HG02763 (cell line): ENCODE results near the gene EGLN1.
"Not testable (repeated sequence)": the region's sequence is repeated elsewhere in the genome, so short reads cannot be mapped to it uniquely, and the experiment has no call there.

ENCODE experiments used
- ATAC-seq: cut with Tn5 transposase; IDR thresholded peaks from one replicate; pipeline ENCODE4 v1.9.1; 2021; ENCODE audit warnings: mild to moderate bottlenecking, moderate library complexity; ENCODE audit not compliant: unreplicated experiment

EGLN1 gene

DNA sequence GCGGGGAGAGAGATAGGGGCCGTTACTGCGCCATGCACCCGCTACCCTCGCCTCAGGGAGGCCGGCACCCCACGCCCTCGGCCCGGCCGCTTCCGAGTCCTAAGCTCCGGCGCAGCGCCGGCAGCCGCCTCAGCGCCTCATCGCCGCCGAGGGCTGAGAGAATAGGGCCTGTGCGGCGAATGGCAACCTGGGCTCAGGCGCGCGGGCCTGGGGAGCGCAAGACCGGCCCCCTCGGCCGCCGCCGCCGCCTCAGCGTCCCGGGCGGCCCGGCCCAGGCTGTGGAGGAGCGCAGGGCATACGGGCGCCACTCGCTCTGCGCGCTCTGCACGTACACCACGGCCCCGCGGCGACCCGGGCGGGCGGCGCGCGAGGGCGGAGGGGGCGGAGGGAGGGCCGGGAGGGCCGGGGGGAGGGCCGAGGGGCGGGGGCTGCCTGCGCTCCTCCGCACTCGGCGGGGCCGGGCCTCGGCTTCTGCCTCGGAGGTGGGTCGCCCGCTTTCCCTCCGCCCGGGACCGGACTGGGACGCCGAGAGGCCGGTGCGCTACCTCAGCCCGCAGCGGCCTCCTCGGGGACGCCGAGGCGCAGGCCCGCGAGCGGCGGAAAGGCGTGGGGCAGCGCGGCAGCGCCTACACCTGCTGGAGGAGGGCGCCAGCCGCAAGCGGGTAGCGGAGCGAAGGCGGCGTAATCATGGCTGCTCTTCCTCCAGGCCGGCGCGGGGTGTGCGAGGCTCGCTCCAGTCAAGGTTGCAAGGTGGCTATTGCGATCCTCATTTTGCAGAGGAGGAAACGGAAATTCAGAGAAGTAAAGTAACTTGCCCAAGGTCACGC is at the start of gene EGLN1:
Gene EGLN1 (minus strand): TSS at position 317 of the 827 bp plus-strand sequence. CDS start 399 bp downstream, outside the sequence.
- ATAC-seq, result peak; percentile 80

DNA sequence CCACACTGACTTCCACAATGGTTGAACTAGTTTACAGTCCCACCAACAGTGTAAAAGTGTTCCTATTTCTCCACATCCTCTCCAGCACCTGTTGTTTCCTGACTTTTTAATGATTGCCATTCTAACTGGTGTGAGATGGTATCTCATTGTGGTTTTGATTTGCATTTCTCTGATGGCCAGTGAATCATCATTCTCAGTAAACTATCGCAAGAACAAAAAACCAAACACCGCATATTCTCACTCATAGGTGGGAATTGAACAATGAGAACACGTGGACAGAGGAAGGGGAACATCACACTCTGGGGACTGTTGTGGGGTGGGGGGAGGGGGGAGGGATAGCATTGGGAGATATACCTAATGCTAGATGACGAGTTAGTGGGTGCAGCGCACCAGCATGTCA is 49.4 kb upstream of the EGLN1 start:
- not testable (repeated sequence) for ATAC-seq

DNA sequence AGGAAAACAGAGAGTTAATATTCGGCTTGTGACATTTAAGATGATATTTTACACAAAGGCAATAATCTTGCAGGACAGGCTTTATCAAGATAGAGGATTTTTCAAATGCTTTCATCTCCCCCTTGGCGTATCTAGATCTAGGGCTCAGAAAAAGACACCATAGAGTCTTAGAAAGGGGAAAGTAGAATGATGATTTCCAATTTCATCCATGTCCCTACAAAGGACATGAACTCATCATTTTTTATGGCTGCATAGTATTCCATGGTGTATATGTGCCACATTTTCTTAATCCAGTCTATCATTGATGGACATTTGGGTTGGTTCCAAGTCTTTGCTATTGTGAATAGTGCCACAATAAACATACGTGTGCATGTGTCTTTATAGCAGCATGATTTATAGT is 48.9 kb upstream of the EGLN1 start:
- not testable (repeated sequence) for ATAC-seq

DNA sequence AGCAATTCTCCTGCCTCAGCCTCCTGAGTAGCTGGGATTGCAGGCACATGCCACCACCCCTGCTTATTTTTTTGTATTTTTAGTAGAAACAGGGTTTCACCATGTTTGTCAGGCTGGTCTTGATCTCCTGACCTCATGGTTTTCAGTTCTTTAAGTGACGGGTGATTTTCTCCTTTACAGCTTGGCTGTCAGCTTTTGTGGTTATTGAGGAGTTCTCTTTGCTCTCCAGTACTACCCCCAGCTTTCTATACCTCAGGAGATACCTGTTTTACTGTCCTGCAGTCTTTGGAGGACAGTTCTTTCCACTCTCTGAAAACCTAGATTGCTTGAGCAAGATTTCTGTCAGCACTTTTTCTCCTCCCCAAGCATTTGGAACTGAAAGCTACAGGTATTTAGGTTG is 45.9 kb upstream of the EGLN1 start:
- no peak for ATAC-seq

DNA sequence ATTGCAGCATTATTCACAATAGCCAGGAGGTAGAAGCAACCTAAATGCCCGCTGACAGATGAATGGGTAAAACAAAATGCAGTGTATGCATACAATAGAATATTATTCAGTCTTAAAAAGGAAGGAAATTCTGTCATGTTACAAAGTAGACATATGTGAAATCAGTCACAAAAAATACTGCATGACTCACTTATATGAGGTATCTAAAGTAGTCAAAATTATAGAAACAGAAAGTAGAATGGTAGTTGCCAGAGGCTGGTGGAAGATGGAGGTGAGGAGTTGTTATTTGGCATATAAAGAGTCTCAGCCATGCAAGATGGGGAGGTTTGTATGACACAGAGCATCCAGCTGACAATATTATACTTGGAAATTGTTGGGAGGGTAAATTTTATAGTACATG is 43.0 kb upstream of the EGLN1 start:
- ATAC-seq, result no peak

DNA sequence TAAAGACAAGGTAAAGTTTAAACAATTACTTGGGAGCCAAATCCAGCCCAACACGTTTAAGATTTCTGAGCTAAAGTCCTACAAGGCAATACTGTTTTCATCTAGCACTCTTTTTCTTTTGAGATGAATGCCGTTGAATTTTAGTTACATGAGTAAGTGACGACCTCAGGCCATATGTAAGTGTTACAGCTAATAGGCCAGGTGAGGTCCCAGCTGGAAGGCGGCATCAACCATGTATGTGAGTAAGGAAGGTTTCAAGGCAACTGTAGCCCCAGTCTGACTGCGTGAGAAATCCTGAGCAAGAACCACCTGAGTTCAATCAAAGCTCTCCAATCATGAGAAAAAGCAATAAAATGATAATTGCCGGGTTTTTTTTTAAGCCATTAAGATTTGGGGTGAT is 41.5 kb upstream of the EGLN1 start:
- ATAC-seq, result no peak

DNA sequence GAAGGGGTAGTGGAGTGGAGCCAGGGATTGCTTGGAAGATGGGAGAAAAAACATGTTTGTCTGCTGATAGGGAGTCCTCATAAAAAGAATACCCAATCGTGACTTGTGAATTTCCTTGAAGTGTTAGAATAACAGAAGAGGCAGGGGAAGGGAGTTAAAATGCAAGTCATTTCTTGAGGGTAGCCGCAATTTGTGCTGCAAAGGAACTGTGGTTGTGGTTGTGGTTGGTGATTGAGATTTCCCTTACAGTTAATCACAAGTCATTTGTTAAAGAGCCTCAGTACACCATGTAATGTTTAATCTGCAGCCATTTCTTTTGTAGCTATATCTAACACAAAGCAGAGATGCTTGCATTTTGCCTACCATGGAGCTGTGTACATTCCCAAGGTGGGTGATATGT is 38.5 kb upstream of the EGLN1 start:
- ATAC-seq, result peak; percentile 48

DNA sequence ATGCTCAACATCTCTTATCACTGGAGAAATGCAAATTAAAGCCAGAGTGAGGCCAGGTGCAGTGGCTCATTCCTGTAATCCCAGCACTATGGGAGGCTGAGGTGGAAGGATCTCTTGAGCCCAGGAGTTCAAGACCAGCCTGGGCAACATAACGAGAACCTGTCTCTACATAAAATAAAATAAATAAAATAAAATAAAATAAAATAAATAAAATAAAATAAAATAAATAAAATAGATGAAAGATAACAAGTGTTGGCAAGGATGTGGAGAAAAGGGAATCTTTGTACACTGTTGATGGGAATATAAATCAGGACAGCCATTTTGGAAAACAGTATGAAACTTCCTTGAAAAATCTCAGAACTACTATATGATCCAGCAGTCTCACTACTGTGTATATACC is 37.4 kb upstream of the EGLN1 start:
- ATAC-seq, result not testable (repeated sequence)

DNA sequence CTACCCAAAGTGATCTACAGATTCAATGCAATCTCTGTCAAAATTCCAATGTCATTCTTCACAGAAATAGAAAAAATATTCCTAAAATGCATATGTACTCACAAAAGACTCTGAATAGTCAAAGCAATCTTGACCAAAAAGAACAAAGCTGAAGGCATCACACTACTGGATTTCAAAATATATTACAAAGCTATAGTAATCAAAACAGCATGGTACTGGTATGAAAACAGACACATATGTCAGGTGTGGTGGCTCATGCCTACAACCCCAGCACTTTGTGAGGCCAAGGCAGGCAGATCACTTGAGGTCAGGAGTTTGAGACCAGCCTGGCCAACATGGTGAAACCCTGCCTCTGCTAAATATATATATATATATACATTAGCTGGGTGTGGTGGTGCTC is 35.9 kb upstream of the EGLN1 start:
- ATAC-seq, result not testable (repeated sequence)

DNA sequence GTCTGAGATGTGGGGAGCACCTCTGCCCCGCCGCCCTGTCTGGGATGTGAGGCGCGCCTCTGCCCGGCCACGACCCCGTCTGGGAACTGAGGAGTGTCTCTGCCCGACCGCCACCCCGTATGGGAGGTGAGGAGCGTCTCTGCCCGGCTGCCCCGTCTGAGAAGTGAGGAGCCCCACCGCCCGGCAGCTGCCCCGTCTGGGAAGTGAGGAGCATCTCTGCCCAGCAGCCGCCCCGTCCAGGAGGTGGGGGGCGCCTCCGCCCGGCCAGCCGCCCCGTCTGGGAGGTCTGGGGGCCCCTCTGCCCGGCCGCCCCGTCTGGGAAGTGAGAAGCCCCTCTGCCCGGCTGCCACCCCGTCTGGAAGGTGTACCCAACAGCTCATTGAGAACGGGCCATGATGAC is 32.0 kb upstream of the EGLN1 start:
- ATAC-seq, result not testable (repeated sequence)

DNA sequence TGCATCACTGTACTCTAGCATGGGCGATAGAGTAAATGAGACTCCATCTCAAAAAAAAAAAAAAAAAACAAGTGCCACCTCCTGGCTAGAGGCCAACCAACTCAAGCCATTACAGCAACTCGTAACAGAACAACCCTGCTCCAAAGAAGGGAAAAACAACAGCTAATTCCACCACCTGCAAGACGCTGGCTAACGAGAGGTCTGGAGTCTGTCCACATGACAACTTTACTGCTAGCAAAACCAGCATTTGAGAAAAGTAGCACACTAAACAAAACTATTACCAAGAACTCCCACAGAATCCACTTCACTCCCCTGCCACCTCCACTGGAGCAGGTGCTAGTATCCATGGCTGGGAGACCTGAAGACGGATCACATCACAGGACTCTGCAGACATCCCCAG is 24.1 kb upstream of the EGLN1 start:
- no peak for ATAC-seq

DNA sequence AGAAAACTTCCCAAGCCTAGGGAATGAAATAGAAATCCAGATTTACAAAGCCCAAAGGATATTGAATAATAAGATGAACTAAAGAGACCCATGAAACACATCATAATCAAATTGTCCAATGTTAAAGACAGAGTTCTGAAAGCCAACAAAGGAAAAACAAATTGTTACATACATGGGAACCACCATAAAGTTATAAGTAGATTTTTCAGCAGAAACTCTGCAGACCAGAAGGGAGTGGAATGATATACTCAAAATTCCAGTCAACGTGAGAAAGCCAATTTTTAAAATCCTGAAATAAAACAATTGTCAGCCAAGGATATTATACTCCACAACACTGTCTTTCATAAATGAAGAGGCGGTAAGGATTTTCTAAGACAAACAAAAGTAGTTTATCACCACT is 22.0 kb upstream of the EGLN1 start:
- no peak for ATAC-seq

DNA sequence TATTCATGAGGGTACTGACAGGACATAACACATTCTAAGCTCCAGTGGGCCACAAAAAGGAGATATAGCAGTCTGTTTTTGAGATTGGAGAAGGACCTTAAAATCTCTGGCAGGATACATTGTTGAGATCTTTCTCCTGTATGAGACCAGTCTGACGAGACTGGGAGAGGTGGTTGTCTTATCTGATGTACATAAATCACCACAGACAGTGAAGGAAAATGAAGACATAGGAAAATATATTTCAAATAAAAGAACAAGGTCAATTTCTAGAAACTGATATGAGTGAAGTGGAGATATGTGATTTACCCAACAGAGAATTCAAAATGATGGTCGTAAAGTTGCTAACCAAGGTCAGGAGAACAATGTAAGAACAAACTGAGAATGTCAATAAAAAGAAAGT is 21.3 kb upstream of the EGLN1 start:
- ATAC-seq, result no peak

DNA sequence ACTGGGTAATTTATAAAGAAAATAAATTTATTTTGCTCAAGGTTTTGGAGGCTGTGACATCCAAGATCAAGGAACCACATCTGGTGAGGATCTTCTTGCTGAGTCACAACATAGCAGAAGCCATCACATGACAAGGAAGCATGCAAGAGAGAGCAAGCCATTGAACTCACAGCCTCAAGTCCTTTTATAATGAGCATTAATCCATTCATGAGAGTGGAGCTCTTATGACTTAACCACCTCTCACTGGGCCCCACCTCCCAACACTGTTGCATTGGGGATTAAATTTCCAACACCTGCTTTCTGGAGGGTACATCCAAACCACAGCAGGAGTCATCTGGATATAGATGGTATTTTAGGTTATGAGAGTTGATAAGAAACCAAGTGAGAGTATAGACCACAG is 20.6 kb upstream of the EGLN1 start:
- no peak for ATAC-seq

DNA sequence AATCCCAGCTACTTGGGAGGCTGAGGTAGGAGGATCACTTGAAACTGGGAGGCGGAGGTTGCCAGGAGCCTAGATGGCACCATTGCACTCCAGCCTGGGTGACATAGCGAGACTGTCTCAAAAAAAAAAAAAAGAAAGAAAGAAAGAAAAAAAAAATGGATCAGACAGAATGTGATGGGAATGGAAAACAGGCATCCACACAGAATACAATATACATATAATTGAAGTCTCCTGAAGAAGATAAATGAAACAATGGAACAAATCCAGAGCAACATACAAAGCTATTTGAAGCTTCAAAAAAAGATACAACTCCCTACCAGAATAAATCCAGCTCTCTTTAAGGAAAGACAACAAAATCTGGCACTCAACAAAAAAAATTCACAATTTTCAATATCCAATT is 10.9 kb upstream of the EGLN1 start:
- no peak for ATAC-seq

DNA sequence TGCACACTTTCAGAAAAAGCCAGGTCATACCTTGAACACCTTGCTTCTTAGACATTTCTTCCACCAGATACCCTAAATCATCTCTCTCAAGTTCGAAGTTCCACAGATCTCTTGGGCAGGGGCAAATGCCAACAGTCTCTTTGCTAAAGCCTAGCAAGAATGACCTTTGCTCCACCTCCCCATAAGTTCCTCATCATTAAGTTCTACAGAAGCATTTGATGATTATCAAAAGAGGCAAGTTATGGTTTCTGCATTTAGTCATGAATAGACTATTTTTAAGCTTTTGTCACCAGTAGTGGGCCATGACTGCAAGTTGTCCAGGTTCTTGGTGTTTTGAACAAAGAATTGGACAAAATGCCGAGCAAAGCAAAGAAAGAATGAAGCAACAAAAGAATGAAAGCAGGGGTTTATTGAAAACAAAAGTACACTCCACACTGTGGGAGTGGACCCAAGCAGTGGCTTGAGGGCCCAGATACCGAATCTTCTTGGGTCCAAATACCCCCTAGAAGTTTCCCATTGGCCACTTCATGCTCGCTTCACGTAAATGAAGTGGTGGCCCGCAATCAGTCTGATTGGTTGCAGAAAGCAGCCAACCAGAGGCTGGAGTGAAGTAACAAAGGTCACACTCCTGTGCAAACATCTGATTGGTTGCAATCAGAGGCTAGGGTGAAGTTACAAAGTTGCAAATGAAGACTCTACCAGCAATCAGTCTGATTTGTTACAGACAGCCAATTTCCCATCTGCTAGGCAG is 9.8 kb upstream of the EGLN1 start:
- no peak for ATAC-seq

DNA sequence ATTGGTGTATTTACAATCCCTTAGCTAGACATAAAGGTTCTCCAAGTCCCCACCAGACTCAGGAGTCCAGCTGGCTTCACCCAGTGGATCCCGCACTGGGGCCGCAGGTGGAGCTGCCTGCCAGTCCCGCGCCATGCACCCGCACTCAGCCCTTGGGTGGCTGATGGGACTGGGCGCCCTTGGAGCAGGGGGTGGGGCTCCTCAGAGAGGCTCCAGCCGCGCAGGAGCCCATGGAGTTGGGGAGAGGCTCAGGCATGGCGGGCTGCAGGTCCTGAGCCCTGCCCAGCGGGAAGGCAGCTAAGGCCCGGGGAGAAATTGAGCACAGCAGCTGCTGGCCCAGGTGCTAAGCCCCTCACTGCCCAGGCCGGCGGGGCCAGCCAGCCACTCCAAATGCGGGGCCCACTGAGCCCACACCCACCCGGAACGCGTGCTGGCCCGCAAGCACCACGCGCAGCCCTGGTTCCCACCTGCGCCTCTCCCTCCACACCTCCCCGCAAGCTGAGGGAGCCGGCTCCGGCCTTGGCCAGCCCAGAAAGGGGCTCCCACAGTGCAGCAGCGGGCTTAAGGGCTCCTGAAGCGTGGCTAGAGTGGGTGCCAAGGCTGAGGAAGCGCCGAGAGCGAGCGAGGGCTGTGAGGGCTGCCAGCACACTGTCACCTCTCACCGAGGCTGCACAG is 8.7 kb upstream of the EGLN1 start:
- ATAC-seq, result not testable (repeated sequence)

DNA sequence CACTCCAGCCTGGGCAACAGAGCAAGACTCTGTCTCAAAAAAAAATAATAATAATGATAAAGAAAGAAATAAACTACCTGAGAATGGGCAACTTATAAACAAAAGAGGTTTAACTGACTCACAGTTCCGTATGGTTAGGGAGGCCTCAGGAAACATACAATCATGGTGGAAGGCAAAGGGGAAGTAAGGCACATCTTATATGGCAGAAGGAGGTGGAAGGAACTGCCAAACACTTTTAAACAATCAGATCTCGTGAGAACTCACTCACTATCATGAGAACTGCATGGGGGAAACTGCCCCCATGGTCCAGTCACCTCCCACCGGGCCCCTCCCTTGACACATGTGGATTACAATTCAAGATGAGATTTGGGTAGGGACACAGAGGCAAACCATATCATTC is 6.3 kb upstream of the EGLN1 start:
- no peak for ATAC-seq

DNA sequence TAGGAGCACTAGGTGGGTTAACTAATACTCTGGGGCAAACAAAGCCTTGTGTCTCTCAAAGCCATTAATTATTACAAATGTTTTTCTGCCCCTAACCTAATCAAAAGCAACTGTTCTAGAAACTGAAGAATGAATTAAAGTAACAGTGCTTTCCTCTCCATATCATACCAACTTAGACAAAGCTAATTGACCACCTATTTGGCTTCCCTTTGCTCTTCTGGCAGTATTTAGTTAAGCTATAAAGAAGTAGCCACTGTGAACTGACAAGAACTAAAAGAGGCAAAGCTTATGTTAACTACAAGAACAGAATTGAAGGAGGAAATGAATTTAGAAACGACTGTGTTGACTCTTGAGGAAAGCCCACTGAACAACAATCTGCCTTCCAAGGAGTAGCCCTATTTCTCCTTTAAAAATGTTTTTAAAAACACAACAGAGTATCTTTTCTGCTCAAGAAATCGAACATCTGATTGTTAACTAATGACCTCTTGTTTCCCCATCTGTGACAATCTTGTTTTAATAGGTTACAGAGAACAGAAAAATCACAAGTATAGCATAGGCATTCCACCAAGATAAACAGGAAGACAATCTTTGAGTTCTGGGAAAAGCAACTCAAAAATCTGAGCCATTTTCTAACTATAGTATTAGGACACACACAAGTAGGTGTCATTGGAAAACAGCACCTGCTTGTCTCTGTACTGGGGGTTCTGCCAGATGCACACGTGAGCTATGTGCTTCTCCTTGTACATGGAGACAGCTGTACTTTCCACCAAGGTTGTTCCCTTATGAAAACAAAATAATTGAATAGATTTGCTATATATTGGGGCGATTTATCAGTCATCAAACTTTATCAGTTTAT is 3.1 kb upstream of the EGLN1 start:
- ATAC-seq, result no peak

DNA sequence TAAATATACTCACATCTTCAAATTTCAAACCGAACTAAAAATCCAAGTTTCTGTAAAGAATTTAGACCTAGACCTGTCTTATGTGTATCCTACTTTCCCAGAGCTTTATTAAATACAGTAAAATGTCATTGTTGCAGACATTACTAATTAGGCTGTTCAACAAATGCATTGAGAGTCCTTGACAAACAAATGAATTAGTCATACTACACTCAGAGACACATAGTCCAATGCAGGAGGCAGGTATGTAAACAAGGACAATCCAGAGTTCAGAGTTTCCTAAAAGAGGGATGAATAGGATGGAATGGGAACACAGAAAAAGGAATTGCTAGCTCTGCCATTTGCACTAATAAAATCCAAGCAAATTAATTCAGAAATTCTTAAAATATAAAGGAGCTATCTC is 1.6 kb upstream of the EGLN1 start:
- no peak for ATAC-seq

DNA sequence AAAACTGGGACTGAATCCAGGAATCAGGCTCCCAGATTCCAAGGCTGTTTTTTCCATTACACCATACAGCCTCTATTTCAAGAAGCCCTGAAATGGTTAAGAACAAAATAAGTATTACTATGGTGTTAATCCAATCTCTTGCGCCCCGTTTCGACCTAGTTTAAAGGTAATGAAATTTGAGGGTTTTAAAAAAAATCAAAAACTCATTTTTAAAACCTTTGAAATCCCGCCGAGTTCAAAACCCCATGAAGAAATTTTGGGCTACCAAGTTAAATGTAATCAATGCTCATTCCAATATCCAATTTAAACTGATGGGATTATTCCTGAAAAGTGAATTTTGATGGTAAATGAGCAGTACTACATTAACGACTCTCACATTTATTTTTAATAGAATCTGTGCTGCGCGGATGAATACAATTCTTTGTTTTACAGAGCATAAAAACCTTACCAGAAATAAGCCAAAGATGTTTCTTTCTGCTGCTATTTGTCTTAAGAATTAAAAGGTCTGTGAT is 767 bp upstream of the EGLN1 start:
- no peak for ATAC-seq
